PC-9 (cell line): Measurements from ENCODE around the gene PRDM16. TPM values are rescaled to one million over a fixed set of nuclear protein-coding genes. Genes with fewer than 3 reads are reported as not detected.

ENCODE experiments used
- BruUV-seq: library from RNA; stranded (reverse); fragments of 400-500 nt; replicated peaks from 2 replicates; lab custom pipeline; 2021; lab: Mats Ljungman, UMichigan
- CTCF ChIA-PET: fragments of 300-600 bp; sonication (Branson Sonifier 250); formaldehyde crosslinking; loops from one replicate; lab custom pipeline; 2022; ENCODE audit warnings: antibody characterized with exemption; lab: Charles Lee
- POLR2A ChIA-PET: fragments of 300-600 bp; sonication (Branson Sonifier 250); formaldehyde crosslinking; loops from one replicate; lab custom pipeline; 2022; ENCODE audit warnings: antibody characterized with exemption; ENCODE audit not compliant: unreplicated experiment; lab: Charles Lee
- DNase-seq, 2 experiments: peaks; one replicate each; pipeline versions ENCODE4 v3.0.0 to v3.0.0-alpha.2; 2015 to 2022; ENCODE audit warnings: mixed read lengths in 1 of 2
- H2AFZ ChIP-seq: fragments of 200-600 bp; sonication (generic); 2 replicates; pipeline ENCODE4 v1.8.1; 2017; ENCODE audit warnings: antibody characterized with exemption
- H3F3A ChIP-seq: fragments of 200-600 bp; sonication (generic); 2 replicates; pipeline ENCODE4 v1.8.1; 2017; ENCODE audit warnings: antibody characterized with exemption, mild to moderate bottlenecking, low read depth; ENCODE audit not compliant: insufficient read depth
- H3K27ac ChIP-seq: fragments of 200-600 bp; sonication (generic); 2 replicates; pipeline ENCODE4 v1.6.1; 2016; ENCODE audit warnings: mixed run types
- H3K27me3 ChIP-seq: fragments of 200-600 bp; sonication (generic); 2 replicates; pipeline ENCODE4 v1.6.1; 2016; ENCODE audit warnings: low read depth, mixed run types; ENCODE audit not compliant: insufficient read depth
- H3K36me3 ChIP-seq: fragments of 200-600 bp; sonication (generic); 2 replicates; pipeline ENCODE4 v1.6.1; 2016; ENCODE audit warnings: low read depth, mixed run types
- H3K4me1 ChIP-seq: fragments of 200-600 bp; sonication (generic); replicated peaks from 2 replicates; pipeline ENCODE4 v1.6.1; 2016; ENCODE audit warnings: mixed run types; ENCODE audit not compliant: insufficient read depth
- H3K4me2 ChIP-seq: fragments of 200-600 bp; sonication (generic); 2 replicates; pipeline ENCODE4 v1.6.1; 2017; ENCODE audit warnings: mixed run types
- H3K4me3 ChIP-seq: fragments of 200-600 bp; sonication (generic); 2 replicates; pipeline ENCODE4 v1.6.1; 2016; ENCODE audit warnings: mixed run types
- H3K79me2 ChIP-seq: fragments of 200-600 bp; sonication (generic); 2 replicates; pipeline ENCODE4 v1.6.1; 2017; ENCODE audit warnings: low read depth, mixed run types
- H3K9me2 ChIP-seq: fragments of 200-600 bp; sonication (generic); 2 replicates; pipeline ENCODE4 v1.8.1; 2017; ENCODE audit warnings: mild to moderate bottlenecking; ENCODE audit not compliant: insufficient read depth
- H3K9me3 ChIP-seq: fragments of 200-600 bp; sonication (generic); 2 replicates; pipeline ENCODE4 v1.8.1; 2016; ENCODE audit warnings: low read depth; ENCODE audit not compliant: insufficient read depth
- H4K20me1 ChIP-seq: fragments of 200-600 bp; sonication (generic); 2 replicates; pipeline ENCODE4 v1.8.1; 2017; ENCODE audit not compliant: insufficient read depth
- EZH2 ChIP-seq: fragments of 200-600 bp; sonication (generic); IDR thresholded peaks from 2 replicates; pipeline ENCODE4 v1.8.0; 2017; ENCODE audit warnings: antibody characterized with exemption, low read depth
- intact Hi-C: fragments of 100-400 bp; cut with micrococcal nuclease; formaldehyde crosslinking; loops from one replicate; pipeline ENCODE4 v1.10.0; 2022; ENCODE audit not compliant: unreplicated experiment
- total RNA-seq: library from RNA; stranded (reverse); gene quantifications from 2 replicates; pipeline ENCODE4 v1.2.3, GENCODE V29; 2021
- TF ChIP-seq, protein P1 (sequence below): fragments of 200-600 bp; sonication (generic); conservative IDR thresholded peaks from 2 replicates; pipeline ENCODE4 v1.6.1; 2017; ENCODE audit warnings: mixed run types, antibody characterized with exemption, mild to moderate bottlenecking, moderate library complexity

Gene PRDM16
- total RNA-seq, 1 experiment from 2014 or later: not detected

DNA sequence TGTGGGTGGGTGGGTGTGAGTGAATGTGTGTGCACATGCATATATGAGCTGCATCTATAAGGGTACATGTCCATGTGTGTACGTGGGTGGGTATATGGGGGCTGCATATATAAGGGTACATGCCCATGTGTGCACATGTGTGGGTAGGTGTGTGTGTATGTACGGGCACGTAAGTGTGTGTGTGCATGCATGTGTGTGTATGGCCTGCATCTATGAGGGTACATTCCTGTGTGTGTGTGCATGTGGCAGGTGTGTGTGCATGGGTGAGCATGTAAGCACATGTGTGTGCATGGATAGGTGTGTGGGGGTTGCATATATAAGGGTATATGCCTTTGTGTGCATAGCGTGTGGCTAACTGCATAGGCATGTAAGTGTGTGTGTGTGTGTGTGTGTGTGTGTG lies 204.4 kb downstream of the PRDM16 start:
- intact Hi-C loops: no loop called here
- no peak for DNase-seq
- H3K36me3 ChIP-seq: no peaks in the 10 kb centered on the region
- H3F3A ChIP-seq: no peaks in the 10 kb centered on the region
- H4K20me1 ChIP-seq: no peaks in the 10 kb centered on the region; the same call in 1 of the 2 replicates
- H3K27ac ChIP-seq: no peak overlapping the region
- no peaks in the 10 kb centered on the region for H3K79me2 ChIP-seq
- TF ChIP-seq, protein P1, sequence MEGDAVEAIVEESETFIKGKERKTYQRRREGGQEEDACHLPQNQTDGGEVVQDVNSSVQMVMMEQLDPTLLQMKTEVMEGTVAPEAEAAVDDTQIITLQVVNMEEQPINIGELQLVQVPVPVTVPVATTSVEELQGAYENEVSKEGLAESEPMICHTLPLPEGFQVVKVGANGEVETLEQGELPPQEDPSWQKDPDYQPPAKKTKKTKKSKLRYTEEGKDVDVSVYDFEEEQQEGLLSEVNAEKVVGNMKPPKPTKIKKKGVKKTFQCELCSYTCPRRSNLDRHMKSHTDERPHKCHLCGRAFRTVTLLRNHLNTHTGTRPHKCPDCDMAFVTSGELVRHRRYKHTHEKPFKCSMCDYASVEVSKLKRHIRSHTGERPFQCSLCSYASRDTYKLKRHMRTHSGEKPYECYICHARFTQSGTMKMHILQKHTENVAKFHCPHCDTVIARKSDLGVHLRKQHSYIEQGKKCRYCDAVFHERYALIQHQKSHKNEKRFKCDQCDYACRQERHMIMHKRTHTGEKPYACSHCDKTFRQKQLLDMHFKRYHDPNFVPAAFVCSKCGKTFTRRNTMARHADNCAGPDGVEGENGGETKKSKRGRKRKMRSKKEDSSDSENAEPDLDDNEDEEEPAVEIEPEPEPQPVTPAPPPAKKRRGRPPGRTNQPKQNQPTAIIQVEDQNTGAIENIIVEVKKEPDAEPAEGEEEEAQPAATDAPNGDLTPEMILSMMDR: no peak
- no peak for TF ChIP-seq EZH2
- H3K4me3 ChIP-seq: no peak overlapping the region
- no TSS peak for BruUV-seq
- ChIA-PET CTCF (no interaction called here), POLR2A (no interaction called here)
- H3K9me3 ChIP-seq: no peaks in the 10 kb centered on the region
- H3K4me1 ChIP-seq: no peaks in the 10 kb centered on the region
- no peaks in the 10 kb centered on the region for H3K9me2 ChIP-seq
- H2AFZ ChIP-seq: no peak overlapping the region
- H3K27me3 ChIP-seq: peaks cover 97% of the 10 kb centered on the region
- no peak overlapping the region for H3K4me2 ChIP-seq

DNA sequence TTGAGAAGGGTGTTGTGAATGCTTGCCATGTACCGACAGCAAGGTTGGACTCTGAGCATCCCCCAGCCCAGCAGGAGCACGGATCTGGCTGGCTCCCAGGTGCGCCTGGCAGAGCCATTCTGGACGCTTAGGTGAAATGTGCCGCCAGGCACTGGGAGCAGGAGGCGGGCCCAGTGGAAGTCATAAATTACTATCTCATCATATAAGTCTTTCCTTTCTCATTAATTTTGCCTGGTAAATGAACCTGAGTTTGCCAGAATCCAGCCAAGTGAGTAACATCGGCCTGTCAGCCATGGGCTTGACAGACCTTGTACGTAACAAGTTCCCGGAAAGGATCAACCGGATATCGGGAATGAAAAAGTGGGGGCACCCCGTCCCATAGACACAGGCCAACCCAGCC lies 206.0 kb downstream of the PRDM16 start:
- no peaks in the 10 kb centered on the region for H4K20me1 ChIP-seq
- intact Hi-C loops: no loop called here
- H3K4me1 ChIP-seq: no peaks in the 10 kb centered on the region
- DNase-seq: no peak
- H3K27ac ChIP-seq: no peak overlapping the region
- TF ChIP-seq, protein P1: no peak
- no peak for TF ChIP-seq EZH2
- no peaks in the 10 kb centered on the region for H3K9me3 ChIP-seq
- no TSS peak for BruUV-seq
- no peak overlapping the region for H2AFZ ChIP-seq
- H3K4me2 ChIP-seq: no peak overlapping the region
- H3K36me3 ChIP-seq: no peaks in the 10 kb centered on the region
- peaks cover 97% of the 10 kb centered on the region for H3K27me3 ChIP-seq
- H3F3A ChIP-seq: no peaks in the 10 kb centered on the region
- CTCF ChIA-PET: no interaction called here
- POLR2A ChIA-PET: no interaction called here
- H3K79me2 ChIP-seq: no peaks in the 10 kb centered on the region
- H3K4me3 ChIP-seq: no peak overlapping the region
- H3K9me2 ChIP-seq: no peaks in the 10 kb centered on the region

DNA sequence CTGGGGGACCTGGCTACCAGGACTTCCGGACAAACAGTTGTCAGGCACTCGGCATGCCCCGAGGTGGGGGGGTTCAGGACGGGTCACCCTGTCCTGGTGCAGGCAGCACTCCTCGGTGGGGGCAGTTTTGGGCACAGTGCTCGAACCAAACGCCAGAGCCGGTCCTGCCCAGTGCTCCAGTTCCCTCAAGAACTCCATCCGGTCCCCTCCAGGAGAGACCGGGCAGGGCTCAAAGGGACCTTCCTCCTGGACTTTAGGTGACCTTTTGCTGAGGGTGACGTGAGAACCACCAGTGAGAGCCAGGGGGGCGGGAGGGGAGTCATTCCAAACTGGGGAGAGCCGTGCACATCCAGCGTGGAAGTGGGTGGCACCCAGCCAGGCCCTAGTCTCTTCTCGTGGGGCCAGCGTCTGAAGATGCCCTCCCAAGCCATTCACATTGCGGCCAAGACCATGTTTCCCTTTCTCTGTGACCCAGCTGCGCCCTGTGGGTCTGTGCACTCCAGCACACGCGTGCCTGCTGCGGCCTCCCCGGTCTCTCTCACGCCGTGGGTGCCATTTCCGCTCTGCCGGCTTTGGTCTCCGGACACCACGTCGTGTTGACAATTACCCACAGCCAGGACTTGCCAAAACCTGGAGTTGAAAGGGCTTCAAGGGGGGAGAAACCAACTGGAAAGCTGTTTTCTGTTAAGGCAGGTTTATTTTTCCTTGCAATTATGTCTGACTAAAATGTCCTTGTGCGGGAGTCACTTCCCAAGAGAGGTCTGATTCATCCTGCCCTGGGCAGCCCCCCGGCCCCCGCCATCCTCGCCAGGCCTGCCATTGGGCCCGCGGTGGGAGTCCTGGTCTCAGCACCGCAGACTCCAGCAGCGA lies 206.7 kb downstream of the PRDM16 start:
- H2AFZ ChIP-seq: no peak overlapping the region
- intact Hi-C loops: no loop called here
- no peaks in the 10 kb centered on the region for H3K79me2 ChIP-seq
- H3K9me2 ChIP-seq: no peaks in the 10 kb centered on the region
- no peak for TF ChIP-seq EZH2
- TF ChIP-seq, protein P1: no peak
- ChIA-PET CTCF (no interaction called here), POLR2A (no interaction called here)
- no peaks in the 10 kb centered on the region for H3K9me3 ChIP-seq
- no peaks in the 10 kb centered on the region for H4K20me1 ChIP-seq
- no peak overlapping the region for H3K4me3 ChIP-seq
- no peaks in the 10 kb centered on the region for H3K4me1 ChIP-seq
- no peak overlapping the region for H3K27ac ChIP-seq
- no TSS peak for BruUV-seq
- no peaks in the 10 kb centered on the region for H3F3A ChIP-seq
- H3K27me3 ChIP-seq: peaks cover 97% of the 10 kb centered on the region
- no peak for DNase-seq
- H3K4me2 ChIP-seq: no peak overlapping the region
- H3K36me3 ChIP-seq: no peaks in the 10 kb centered on the region
